Hepatocyte (in vitro differentiated cells): ENCODE measurements around the gene UCK2. TPM values are rescaled to one million over a fixed set of nuclear protein-coding genes. Genes with fewer than 3 reads are reported as not detected.

Experiments
- DNase-seq: peaks from one replicate; pipeline ENCODE4 v3.0.0-alpha.2; 2016; ENCODE audit warnings: low spot score
- H2AFZ ChIP-seq: fragments of 200-600 bp; sonication (generic); 2 replicates; pipeline ENCODE4 v1.6.0; 2016; ENCODE audit warnings: antibody characterized with exemption, mild to moderate bottlenecking
- H3K27ac ChIP-seq: fragments of 200-600 bp; sonication (generic); 2 replicates; pipeline ENCODE4 v1.5.1; 2016; ENCODE audit warnings: mild to moderate bottlenecking
- H3K27me3 ChIP-seq: fragments of 200-600 bp; sonication (generic); 2 replicates; pipeline ENCODE4 v1.6.1; 2016
- H3K36me3 ChIP-seq: fragments of 200-600 bp; sonication (generic); replicated peaks from 2 replicates; pipeline ENCODE4 v1.5.1; 2016; ENCODE audit warnings: low read depth; ENCODE audit not compliant: insufficient read depth
- H3K4me1 ChIP-seq: fragments of 200-600 bp; sonication (generic); 2 replicates; pipeline ENCODE4 v1.5.1; 2016; ENCODE audit warnings: mild to moderate bottlenecking, moderate library complexity; ENCODE audit not compliant: insufficient read depth
- H3K4me2 ChIP-seq: fragments of 200-600 bp; sonication (generic); 2 replicates; pipeline ENCODE4 v1.6.0; 2016
- H3K4me3 ChIP-seq: fragments of 200-600 bp; sonication (generic); 2 replicates; pipeline ENCODE4 v1.5.1; 2016; ENCODE audit warnings: mild to moderate bottlenecking
- H3K79me2 ChIP-seq: fragments of 200-600 bp; sonication (generic); 2 replicates; pipeline ENCODE4 v1.6.0; 2017; ENCODE audit warnings: mild to moderate bottlenecking
- H3K9me2 ChIP-seq: fragments of 200-600 bp; sonication (generic); replicated peaks from 2 replicates; pipeline ENCODE4 v1.6.0; 2017; ENCODE audit warnings: mild to moderate bottlenecking; ENCODE audit not compliant: insufficient read depth
- H3K9me3 ChIP-seq: fragments of 200-600 bp; sonication (generic); 2 replicates; pipeline ENCODE4 v1.5.1; 2016; ENCODE audit warnings: low read depth, mild to moderate bottlenecking
- H4K20me1 ChIP-seq: fragments of 200-600 bp; sonication (generic); 2 replicates; pipeline ENCODE4 v1.6.0; 2016; ENCODE audit warnings: mild to moderate bottlenecking; ENCODE audit not compliant: insufficient read depth, poor library complexity, severe bottlenecking
- EZH2 ChIP-seq: fragments of 200-600 bp; sonication (generic); IDR thresholded peaks from 2 replicates; pipeline ENCODE4 v1.6.1; 2016; ENCODE audit warnings: antibody characterized with exemption, mild to moderate bottlenecking, borderline replicate concordance
- EZH2phosphoT487 ChIP-seq: fragments of 200-600 bp; sonication (generic); IDR thresholded peaks from one replicate; pipeline ENCODE4 v1.6.1; 2018; ENCODE audit warnings: antibody characterized with exemption, mild to moderate bottlenecking, low read depth, moderate library complexity; ENCODE audit not compliant: unreplicated experiment, severe bottlenecking
- WGBS: methylation state at CpG from one replicate; pipeline ENCODE4 v1.1.6; 2016; ENCODE audit warnings: low lambda C conversion rate; ENCODE audit errors: missing lambda C conversion rate; 5-methylcytosine and 5-hydroxymethylcytosine counted together
- polyA plus RNA-seq: library from polyadenylated mRNA; unstranded; fragments of >200 nt; fragmentation: Nextera tagmentation; extraction: Ambion mirVana; gene quantifications from 2 replicates; pipeline ENCODE4 v1.2.1, GENCODE V29; 2016
- total RNA-seq: library from RNA; depleted of rRNA; stranded (reverse); fragments of >200 nt; gene quantifications from 2 replicates; pipeline ENCODE4 v1.2.3, GENCODE V29; 2014
- TF ChIP-seq, protein P1 (sequence below): fragments of 200-600 bp; sonication (generic); IDR thresholded peaks from 2 replicates; pipeline ENCODE4 v1.5.1; 2016; ENCODE audit warnings: antibody characterized with exemption, mild to moderate bottlenecking; ENCODE audit not compliant: poor library complexity

Gene UCK2
- total and polyA plus RNA-seq, 2 experiments from 2014 or later = 20.9 to 22.2 TPM

DNA sequence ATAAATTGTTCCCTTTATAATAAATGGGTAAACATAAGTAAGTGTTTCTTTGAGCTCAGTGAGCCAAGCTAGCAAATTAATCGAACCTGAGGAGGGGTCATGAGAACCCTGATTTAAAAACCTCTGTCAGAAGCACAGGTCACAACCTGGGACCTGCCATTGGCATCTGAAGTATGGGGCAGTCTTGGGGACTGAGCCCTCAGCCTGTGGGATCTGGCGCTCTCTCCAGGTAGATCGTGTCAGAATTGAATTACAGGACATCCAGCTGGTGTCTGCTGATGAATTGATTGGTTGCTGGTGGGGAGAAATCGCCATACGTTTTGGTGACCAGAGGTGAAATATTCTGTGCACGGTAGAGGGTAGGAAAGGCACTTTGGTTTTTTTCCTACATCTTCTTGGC lies 17.5 kb downstream of the UCK2 start:
- Histone ChIP-seq H3K27ac (no peak overlapping the region), H3K4me3 (no peak overlapping the region), H3K9me3 (no peaks in the 10 kb centered on the region), H3K9me2 (no peaks in the 10 kb centered on the region), H3K36me3 (no peaks in the 10 kb centered on the region), H3K79me2 (peaks cover 98% of the 10 kb centered on the region), H3K4me2 (no peak overlapping the region), H4K20me1 (peaks cover 3% of the 10 kb centered on the region), H3K27me3 (no peaks in the 10 kb centered on the region), H2AFZ (no peak overlapping the region), H3K4me1 (no peaks in the 10 kb centered on the region)
- no peak for DNase-seq
- TF ChIP-seq, protein P1, sequence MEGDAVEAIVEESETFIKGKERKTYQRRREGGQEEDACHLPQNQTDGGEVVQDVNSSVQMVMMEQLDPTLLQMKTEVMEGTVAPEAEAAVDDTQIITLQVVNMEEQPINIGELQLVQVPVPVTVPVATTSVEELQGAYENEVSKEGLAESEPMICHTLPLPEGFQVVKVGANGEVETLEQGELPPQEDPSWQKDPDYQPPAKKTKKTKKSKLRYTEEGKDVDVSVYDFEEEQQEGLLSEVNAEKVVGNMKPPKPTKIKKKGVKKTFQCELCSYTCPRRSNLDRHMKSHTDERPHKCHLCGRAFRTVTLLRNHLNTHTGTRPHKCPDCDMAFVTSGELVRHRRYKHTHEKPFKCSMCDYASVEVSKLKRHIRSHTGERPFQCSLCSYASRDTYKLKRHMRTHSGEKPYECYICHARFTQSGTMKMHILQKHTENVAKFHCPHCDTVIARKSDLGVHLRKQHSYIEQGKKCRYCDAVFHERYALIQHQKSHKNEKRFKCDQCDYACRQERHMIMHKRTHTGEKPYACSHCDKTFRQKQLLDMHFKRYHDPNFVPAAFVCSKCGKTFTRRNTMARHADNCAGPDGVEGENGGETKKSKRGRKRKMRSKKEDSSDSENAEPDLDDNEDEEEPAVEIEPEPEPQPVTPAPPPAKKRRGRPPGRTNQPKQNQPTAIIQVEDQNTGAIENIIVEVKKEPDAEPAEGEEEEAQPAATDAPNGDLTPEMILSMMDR = no peak
- TF ChIP-seq EZH2 (no peak), EZH2phosphoT487 (no peak)
- 88% methylated on average over 6 of the region's 6 CpGs for WGBS

DNA sequence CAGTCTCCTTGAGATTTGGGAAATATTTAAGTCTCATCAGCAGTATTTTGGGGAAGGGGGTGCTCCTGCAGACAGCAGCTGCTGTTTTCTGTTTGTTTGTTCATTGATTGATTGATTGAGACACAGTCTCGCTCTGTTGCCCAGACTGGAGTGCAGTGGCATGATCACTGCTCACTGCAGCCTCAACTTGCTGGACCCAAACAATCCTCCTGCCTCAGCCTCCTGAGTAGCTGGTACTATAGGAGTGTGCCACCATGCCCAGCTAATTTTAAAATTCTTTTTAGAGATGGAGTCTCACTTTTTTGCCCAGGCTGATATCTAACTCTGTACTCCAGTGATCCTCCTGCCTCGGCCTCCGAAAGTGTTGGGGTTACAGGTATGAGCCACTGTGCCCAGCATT lies 18.2 kb downstream of the UCK2 start:
- no peak for TF ChIP-seq EZH2phosphoT487
- TF ChIP-seq, protein P1 = no peak
- no peak for TF ChIP-seq EZH2
- WGBS = 98% methylated on average over 3 of the region's 3 CpGs
- Histone ChIP-seq H3K79me2 (peaks cover 97% of the 10 kb centered on the region), H3K27me3 (no peaks in the 10 kb centered on the region), H3K4me3 (no peak overlapping the region), H3K27ac (no peak overlapping the region), H2AFZ (no peak overlapping the region), H3K4me2 (no peak overlapping the region), H3K9me2 (no peaks in the 10 kb centered on the region), H3K4me1 (no peaks in the 10 kb centered on the region), H4K20me1 (peaks cover 3% of the 10 kb centered on the region), H3K36me3 (no peaks in the 10 kb centered on the region), H3K9me3 (no peaks in the 10 kb centered on the region)
- DNase-seq = no peak

- Histone ChIP-seq H3K9me3 (no peaks in the 10 kb centered on the region), H3K4me3 (no peak overlapping the region), H3K27ac (no peak overlapping the region), H3K4me1 (no peaks in the 10 kb centered on the region), H3K27me3 (no peaks in the 10 kb centered on the region), H3K4me2 (no peak overlapping the region), H3K9me2 (no peaks in the 10 kb centered on the region), H4K20me1 (peaks cover 3% of the 10 kb centered on the region), H3K79me2 (peaks cover 95% of the 10 kb centered on the region), H3K36me3 (no peaks in the 10 kb centered on the region), H2AFZ (no peak overlapping the region)
- WGBS = 75% methylated on average over 2 of the region's 2 CpGs
- no peak for DNase-seq
- TF ChIP-seq, protein P1 = no peak
- no peak for TF ChIP-seq EZH2
- no peak for TF ChIP-seq EZH2phosphoT487
Measured at GRCh38 chr1:165845992-165846748, 18.8 kb downstream of the UCK2 start.
